ENCODE data around the gene SEC14L5. TPM values are rescaled to one million over a fixed set of nuclear protein-coding genes. Genes with fewer than 3 reads are reported as not detected.

The SEC14L5 gene
- polyA plus RNA-seq, 1 donor from 2014 or later: 0.43 TPM

GRCh38 chr16:4923853-4924252 lies 34.3 kb upstream of the SEC14L5 start:
- H3K9me3 ChIP-seq (ENCODE audit: low read length): no peaks in the 10 kb centered on the region
- H3K36me3 ChIP-seq (ENCODE audit: insufficient read depth, low read length): no peaks in the 10 kb centered on the region
- H3K9me2 ChIP-seq (ENCODE audit: insufficient read depth, low read length): no peaks in the 10 kb centered on the region
- H3K27me3 ChIP-seq (ENCODE audit: insufficient read depth, low read depth, low read length): no peaks in the 10 kb centered on the region
- TF ChIP-seq MXI1 (conservative IDR thresholded peaks at IDR 0.05; ENCODE audit: poor library complexity, severe bottlenecking) (no peak), POLR2AphosphoS5 (IDR thresholded peaks at IDR 0.05) (peak; percentile 63), RAD21 (conservative IDR thresholded peaks at IDR 0.05) (no peak), REST (IDR thresholded peaks at IDR 0.05; ENCODE audit: borderline replicate concordance) (peak; percentile 36), EP300 (conservative IDR thresholded peaks at IDR 0.05; ENCODE audit: poor library complexity, severe bottlenecking) (peak; percentile 50)
- H3F3A ChIP-seq (ENCODE audit: insufficient read depth, low read length, poor library complexity, severe bottlenecking): no peaks in the 10 kb centered on the region
- no peak overlapping the region for H3K4me2 ChIP-seq (ENCODE audit: low read length)
- no peaks in the 10 kb centered on the region for H4K20me1 ChIP-seq (ENCODE audit: insufficient read depth)
- H3K79me2 ChIP-seq (replicated peaks; ENCODE audit: insufficient read depth, low read length): no peaks in the 10 kb centered on the region
- H3K4me3 ChIP-seq (ENCODE audit: low read length): peak overlapping the region; percentile 6
- no peak overlapping the region for H2AFZ ChIP-seq (ENCODE audit: low read depth, low read length)
- peak overlapping the region; percentile 43 for H3K27ac ChIP-seq (ENCODE audit: low read length)
- peak overlapping the region; percentile 10 for H3K9ac ChIP-seq (ENCODE audit: low read length)

GRCh38 chr16:4924593-4925292 lies 33.4 kb upstream of the SEC14L5 start:
- Histone ChIP-seq H3K9ac (ENCODE audit: low read length) (no peak overlapping the region), H2AFZ (ENCODE audit: low read depth, low read length) (no peak overlapping the region), H3K4me3 (ENCODE audit: low read length) (no peak overlapping the region), H3K9me3 (ENCODE audit: low read length) (no peaks in the 10 kb centered on the region), H3K4me2 (ENCODE audit: low read length) (no peak overlapping the region), H3F3A (ENCODE audit: insufficient read depth, low read length, poor library complexity, severe bottlenecking) (no peaks in the 10 kb centered on the region), H3K79me2 (replicated peaks; ENCODE audit: insufficient read depth, low read length) (no peaks in the 10 kb centered on the region), H3K27me3 (ENCODE audit: insufficient read depth, low read depth, low read length) (no peaks in the 10 kb centered on the region), H3K36me3 (ENCODE audit: insufficient read depth, low read length) (no peaks in the 10 kb centered on the region), H4K20me1 (ENCODE audit: insufficient read depth) (no peaks in the 10 kb centered on the region), H3K9me2 (ENCODE audit: insufficient read depth, low read length) (no peaks in the 10 kb centered on the region), H3K27ac (ENCODE audit: low read length) (no peak overlapping the region)
- TF ChIP-seq CTCF (IDR thresholded peaks at IDR 0.05; ENCODE audit: poor library complexity, severe bottlenecking) (no peak), MXI1 (conservative IDR thresholded peaks at IDR 0.05; ENCODE audit: poor library complexity, severe bottlenecking) (no peak), POLR2AphosphoS5 (IDR thresholded peaks at IDR 0.05) (no peak), EP300 (conservative IDR thresholded peaks at IDR 0.05; ENCODE audit: poor library complexity, severe bottlenecking) (no peak), RAD21 (conservative IDR thresholded peaks at IDR 0.05) (no peak), TAF1 (IDR thresholded peaks at IDR 0.05; ENCODE audit: low read depth) (no peak), EZH2 (IDR thresholded peaks at IDR 0.05; ENCODE audit: borderline replicate concordance, insufficient read depth, low read length, poor library complexity, severe bottlenecking) (no peak), REST (IDR thresholded peaks at IDR 0.05; ENCODE audit: borderline replicate concordance) (no peak), SMC3 (conservative IDR thresholded peaks at IDR 0.05; ENCODE audit: poor library complexity) (no peak)

Data from neural cell (in vitro differentiated cells).